GM19328 (cell line): Measurements from ENCODE around the gene PHTF2.
"Not testable (repeated sequence)": the region's sequence is repeated elsewhere in the genome, so short reads cannot be mapped to it uniquely, and the experiment has no call there.

ENCODE experiments used
- ATAC-seq: cut with Tn5 transposase; IDR thresholded peaks from one replicate; pipeline ENCODE4 v1.9.1; 2021; ENCODE audit warnings: mild to moderate bottlenecking, moderate library complexity; ENCODE audit not compliant: unreplicated experiment

The PHTF2 gene

DNA sequence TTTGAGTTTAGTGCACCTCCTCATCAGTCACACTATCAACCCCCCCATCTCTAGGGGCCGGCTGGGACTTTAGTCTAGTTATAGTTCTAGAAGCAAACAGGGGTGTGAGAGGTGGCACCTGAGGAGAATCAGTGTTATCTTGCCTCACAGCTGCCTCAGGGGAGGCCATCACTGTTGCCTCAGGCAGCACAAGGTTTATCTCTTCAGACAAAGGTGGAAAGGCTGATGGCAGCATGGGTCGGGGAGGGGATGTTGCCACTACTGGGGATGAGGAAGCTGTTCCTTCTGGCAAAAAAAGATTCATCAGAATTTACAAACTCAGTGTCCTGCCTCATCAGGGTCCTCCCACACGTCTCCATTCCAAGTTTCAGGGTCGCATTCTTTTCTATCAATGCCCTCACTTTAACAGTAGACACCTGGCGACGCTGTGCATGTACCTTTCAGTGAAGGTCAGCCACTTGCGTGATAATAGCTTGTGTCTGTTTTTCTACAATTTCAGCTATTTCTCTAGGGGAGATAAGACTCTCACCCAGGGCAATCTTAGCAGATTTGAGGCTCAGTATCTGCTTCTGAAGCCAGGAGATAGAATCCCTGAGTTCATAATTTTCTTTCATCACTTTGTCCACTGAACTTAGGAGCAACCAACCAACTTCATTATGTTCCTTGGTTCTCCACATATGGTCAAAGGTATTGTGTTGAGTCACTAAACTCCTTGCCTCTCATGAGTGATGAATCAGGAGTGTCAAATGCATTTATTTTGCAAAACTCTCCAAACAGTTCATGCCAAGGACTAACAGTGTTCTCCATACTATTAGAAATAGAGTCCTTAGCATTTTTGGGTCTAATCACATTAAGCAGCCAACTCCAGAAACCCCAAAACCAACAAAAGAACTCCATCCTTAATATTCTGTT lies 75.1 kb downstream of the PHTF2 start:
- not testable (repeated sequence) for ATAC-seq

DNA sequence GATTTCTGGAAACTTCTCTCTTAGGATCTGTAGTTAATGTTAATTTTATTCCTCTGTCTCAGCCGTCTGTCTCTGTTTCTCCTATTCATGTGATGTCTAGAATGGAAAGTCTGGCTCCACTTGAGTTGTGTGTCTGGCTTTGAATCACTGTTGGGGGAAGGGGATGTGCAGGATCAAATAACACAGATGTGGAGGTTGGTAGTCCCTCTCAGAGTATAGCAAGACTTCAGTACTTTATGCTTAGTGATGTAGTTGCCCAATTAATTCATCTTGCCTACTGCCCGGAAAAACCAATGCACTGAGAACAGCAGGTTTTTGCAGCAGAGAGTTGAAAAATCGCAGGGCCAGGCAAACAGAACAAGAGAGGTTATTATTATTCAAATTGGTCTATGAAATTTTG lies 79.2 kb downstream of the PHTF2 start:
- no peak for ATAC-seq

DNA sequence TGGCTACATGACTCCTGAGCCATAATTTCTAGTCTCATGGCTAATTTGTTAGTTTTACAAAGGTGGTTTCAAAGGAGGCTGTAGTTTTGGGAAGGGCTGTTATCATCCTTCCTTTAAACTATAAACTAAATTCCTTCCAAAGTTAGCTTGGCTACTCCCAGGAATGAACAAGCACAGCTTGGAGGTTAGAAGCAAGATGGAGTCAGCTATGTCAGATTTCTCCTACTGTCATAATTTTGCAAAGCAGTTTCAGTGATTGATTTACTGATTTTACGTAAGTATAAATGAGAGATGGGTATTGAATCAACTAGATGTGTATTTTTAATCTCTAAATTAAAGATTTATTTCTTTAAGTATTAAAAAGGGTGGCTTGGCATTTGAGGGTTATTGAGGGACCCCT lies 79.9 kb downstream of the PHTF2 start:
- no peak for ATAC-seq

DNA sequence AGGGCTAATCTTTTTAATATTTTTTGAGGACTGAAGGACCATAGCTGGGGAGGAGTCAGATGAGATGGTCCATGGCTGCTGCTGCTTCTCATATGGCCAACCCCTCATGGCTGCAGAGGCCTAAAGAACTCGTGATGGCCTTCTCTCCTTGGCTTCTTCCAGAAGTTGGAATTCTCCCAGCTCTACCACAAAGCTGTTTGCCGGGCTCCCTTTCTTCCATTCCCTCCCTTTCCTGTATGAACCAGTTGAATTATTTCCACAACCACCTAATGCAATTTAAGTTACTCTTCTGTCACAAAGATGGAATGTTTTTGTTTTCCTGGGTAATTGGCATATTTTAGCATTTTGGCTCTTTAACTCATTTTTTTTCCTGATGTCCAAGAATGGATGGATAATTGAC lies 80.7 kb downstream of the PHTF2 start:
- ATAC-seq, result no peak

DNA sequence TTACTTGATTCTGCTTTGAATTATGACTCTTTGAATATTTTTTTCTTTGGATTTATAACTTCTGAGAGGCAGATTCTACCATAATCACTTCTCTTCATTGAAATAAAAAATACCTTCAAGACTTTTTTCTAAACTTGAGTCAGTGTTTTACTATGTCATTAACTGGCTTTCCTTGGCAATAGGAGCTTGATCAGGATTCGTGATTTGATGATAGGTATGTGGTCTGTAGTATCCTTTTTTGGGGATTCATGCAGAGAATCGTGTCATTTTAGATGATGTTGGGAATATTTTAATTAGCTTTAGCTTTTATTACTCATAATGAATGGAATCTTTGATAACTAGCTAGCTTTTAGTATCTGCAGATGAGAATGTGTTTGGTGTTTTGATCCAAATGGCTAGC lies 83.3 kb downstream of the PHTF2 start:
- no peak for ATAC-seq

DNA sequence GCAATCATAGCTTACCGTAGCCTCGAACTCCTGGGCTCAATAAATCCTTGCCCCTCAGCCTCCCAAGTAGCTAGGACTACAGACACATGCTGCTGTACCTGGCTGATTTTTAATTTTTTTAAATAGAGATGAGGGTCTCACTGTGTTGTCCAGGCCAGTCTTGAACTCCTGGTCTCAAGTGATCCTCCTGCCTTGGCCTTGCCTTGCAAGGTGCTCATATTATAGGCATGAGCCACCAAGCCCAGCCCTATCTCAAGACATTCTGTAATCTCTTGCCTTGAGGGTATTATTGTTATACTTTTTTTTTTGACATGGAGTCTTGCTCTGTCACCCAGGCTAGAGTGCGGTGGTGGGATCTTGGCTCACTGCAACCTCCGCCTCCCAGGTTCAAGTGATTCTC lies 86.6 kb downstream of the PHTF2 start:
- ATAC-seq, result no peak

DNA sequence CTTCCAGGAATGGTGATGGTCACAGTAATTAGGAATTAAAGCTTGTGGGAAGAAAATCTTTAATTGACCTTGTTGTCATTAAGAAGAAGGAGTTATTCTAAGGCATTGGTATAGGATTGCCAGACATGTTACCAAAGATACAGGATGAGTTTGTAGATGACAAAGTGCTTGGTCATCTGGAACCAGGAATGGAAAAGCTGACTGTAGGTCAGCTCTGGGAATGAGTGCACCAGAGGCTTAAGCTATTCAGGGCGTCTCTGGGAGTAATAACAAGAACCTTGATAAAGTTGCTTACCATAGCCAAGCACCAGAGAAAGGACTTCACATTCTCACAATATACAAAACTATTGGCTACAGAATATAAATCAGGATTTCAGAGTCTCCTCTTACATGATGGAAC lies 89.0 kb downstream of the PHTF2 start:
- no peak for ATAC-seq

DNA sequence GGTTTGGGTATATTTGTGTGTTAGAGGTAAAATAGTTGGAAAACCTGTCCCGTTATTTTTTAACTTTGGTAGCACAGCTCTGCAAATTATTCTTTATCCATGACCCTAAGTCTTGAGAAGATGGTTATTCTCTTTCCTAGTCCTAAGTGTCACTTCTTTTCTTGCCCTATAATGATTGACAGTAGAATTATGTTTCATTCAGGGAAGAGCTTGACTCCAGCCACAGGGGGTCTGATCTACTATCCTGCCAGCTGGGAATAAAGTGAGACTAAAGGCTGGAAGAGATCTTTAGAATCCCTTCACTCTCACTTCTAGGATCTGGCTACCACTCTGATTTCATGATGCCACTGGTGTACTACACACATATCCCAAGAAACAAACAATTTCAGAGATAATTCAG lies 90.4 kb downstream of the PHTF2 start:
- no peak for ATAC-seq

DNA sequence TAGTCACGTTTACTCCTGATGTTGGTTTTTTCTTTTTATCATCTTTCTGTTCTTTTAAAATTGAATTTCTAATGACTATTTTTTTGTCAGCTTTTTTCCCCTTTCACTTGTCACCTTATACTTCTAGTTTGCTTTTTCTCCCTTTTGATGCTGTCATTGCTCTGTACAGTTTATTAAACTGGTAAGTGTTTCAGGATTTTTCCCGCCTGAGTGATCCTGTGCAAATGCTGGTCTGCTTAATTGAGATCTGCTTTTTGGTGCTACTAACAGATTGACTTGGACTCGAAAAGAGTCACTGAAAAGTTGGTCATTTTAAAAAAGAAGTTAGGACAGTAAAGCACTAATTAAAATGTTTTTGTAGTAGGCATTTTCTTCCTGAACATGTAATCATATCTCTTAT lies 95.2 kb downstream of the PHTF2 start:
- no peak for ATAC-seq

DNA sequence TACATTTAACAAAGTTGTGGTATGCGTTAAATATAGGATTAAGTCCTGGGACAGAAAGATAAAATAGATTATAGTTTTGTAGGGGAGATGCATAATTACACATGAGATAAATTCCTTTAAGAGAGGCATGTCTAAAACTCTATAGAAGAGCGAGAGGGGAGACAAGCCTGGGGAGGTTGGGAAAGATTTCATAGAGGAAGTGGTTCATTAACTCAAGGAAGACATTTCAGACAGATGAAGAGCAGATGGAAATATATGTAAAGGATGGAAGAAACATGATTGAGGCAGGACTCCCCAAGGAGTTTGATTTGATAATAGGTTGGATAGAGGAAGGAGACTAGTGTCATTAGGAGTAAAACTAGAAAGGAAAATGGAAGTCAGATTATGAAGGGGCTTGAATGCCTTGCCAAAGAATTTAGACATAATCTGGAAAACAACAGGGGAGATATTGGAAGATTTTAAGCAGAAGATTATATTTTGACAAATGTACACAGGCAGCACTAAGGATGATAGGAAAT lies 96.1 kb downstream of the PHTF2 start:
- no peak for ATAC-seq

DNA sequence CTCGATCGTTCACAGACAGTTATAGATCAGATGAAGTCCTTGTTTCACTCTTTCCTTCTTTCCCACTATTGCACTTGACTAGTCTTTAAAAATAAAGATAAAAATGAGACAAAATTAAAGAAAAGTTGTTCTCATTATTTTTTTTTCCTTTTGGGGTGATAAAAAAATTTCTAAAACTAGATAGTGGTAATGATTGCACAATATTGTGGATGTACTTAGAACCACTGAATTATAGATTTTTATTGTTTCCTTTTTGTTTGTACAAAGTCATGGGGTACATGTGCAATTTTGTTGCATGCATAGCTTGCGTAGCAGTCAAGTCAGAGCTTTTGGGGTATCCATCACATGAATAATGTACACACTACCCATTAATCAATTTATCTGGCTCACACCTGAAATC lies 97.3 kb downstream of the PHTF2 start:
- no peak for ATAC-seq

DNA sequence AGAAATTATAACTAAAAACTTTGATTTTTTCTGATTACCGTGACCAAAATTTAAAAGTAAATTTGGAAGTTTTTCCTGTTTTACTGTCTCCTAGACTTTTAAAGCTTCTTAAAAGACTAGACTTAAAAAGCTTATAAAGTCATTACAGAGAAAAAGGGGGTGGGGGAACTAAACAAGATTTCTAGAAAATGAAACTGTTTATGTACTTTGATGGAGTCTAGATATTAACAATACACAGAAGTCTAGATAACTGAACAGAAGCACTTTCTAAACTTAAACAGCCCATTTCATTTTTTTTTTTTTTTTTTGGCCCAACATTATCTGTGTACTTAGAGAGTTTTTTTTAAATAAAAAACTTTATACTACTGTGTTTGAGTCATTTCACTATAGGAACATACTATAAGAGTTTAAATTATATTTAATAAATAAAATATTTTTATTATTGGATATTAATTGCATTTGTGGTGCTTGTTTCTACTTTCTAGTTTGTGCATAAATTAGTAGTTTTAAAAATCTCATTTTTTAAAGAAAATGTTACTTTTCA lies 98.5 kb downstream of the PHTF2 start:
- no peak for ATAC-seq

DNA sequence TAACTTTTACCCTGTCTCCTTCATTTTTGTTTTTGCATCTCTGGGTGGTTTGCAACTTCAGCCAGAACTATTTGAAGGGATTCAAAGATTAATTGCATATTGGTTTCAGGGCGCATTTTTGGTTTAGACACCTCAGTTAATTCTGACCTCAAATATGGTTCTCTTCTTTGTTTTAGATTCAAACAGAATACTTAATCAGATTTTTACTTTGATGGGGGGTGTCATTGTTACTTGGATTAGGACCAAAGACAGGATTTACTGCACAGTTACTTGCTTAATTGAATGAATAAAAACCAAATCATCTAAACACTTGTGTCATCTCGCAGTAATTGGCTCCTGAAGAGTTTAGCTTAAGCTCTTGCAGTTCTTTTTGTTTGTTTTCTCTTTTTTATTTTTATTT lies 100.9 kb downstream of the PHTF2 start:
- ATAC-seq, result no peak

DNA sequence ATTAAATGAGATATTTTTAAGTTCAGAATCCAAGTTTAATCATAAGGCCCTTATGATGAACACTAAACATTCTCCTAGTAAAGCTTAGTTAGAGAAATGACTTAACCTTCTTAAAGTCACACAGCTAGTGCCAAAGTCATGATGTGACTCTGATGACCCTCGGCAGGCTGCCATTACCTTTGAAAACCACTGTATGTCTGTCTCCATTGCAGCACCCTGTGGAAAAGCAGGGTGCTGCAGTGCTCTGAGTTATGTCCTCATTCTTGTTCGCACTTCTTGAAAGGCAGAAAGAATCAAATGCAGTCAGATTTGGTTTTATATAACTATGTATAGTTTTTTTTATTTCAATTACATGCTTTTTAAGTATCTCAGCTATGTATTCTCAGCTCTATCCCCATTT lies 105.0 kb downstream of the PHTF2 start:
- no peak for ATAC-seq

DNA sequence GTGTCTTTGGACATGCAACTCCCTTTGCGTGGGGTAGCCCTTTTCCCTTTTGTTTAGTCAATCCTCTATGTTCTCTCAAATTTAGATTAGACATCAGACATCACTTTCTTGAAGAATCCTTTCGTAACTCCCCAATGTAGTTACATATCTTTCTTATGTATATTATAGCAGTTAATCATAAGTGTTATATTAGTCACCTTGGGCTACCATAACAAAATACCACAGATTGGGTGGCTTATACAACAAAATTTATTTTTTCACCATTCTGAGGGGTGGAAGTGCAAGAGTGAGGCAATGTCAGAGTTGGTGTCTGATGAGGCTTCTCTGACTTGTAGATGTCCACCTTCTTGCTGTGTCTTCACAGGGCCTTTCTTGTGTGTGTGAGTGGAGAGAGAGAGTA lies 105.7 kb downstream of the PHTF2 start:
- ATAC-seq, result no peak

DNA sequence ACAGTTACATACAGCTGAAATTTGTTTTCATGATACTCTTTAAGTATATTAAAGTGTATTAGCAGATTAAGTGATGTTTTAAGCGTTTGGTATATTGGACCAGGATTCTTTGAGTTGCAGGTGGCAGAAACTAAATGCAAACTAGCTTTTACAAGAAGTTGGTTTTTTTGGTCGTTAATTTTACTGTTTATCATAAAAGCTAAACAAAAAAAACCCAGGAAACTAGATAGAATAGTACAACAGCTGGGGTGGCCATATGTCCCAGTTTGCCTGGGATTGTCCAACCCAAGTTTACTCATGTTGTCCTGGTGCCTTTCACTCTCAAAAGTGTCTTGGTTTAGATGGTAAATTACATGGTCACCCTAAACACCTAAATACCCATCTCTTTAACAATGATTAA lies 108.7 kb downstream of the PHTF2 start:
- no peak for ATAC-seq

DNA sequence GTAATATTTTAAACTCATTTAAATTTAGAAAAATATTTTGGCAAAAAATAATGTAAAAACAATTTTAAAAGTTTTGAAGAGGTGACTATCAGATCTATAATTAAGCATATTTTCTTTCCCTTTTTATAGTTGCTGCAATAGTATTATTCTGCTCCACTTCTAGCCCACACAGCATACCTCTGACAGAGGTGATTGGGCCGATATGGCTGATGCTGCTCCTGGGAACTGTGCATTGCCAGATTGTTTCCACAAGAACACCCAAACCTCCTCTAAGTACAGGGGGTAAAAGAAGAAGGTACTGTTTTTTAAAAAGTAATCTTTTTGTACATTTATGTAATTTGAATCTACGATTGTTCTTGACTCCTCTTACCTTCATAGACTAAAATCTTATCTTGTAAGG lies 110.1 kb downstream of the PHTF2 start:
- no peak for ATAC-seq

DNA sequence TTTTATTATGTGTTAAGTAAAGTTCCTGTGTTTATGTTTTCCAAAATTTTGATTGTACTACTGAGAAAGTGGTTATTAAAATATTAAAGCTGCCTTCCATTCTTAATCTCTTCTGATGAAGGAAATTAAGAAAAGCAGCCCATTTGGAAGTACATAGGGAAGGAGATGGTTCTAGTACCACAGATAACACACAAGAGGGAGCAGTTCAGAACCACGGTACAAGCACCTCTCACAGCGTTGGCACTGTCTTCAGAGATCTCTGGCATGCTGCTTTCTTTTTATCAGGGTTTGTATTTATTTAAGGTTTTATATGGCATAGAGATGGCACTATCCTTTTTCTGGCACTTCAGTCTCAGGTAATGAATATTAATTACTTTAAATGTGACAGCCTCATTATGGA lies 111.6 kb downstream of the PHTF2 start:
- ATAC-seq, result no peak

DNA sequence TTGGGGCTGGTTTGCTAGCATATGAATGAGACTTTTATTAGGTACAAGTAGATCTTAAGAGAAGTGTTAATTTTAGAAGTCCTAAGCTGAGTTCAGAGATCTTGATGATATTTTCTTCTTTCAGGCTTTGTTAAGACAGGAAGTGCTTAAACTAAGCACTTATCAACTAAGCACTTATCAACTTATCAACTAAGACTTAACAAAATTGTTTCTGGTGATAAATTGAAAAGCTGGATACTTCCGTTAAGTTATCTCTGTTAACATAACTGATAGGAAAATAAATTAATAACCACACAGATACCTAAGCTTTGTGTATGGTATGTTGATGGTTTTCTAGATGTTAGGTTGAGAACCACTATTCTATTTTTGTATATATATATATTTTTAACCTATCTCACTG lies 113.7 kb downstream of the PHTF2 start:
- no peak for ATAC-seq

DNA sequence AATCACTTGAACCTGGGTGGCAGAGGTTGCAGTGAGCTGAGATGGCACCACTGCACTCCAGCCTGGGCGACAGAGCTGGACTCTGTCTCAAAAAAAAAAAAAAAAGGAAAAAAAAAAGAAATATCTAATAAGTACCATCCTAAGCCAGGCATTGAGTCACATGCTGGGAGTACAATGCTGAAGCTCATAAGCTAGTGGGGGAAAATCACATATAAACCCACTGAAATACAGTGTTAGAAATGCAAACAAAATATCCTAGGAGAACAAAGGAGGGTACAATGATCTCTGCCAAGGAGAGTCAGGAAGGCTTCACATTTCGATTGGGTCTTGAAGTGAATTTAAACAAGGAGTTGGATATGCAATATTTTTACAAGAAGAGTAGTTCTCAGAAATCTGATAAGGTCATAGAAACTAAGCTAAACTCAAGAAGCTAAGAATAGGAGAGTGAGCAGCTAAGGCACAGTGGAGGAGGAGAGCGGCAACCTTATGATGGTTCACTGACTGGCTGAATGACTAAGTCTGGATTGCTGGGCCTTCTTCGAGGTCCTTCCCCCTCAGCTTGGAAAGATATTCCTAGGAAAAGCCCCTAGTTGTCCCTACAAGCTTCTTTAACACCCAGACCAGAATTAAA lies 115.5 kb downstream of the PHTF2 start:
- no peak for ATAC-seq

DNA sequence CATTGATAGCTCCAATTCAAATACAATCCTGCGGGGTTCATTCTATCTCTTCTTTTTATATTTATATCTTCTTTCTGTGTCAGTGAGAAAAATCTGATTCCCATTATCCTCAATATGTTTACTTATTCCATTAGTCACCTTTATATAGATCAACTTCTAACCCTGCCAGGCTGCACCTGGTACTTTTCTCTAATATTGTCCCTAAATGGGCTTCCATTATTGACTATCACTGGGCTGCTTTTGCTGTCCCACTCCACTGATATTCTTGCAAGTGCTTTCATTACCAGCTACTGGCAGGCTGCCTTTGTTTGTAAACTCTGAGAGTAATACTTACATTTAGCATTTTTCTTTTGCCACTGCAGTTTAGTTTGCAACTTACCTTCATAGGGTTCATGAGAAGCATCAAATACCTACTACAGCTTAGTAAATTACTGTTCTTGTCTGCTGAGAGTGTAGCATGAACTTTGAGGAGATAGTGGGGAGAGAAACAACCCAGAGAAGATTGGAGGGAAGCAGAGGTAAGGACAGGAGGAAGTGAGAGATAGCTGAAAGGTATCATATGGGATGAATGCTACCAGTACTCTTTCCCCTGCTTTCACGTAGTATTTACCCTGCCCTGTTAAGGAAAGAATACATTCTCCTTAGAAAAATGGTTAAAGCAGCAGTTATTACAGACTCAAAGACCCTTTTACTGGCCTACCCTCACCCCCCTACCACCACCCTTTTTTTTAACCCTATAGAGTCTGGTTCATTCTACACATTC lies 119.1 kb downstream of the PHTF2 start:
- no peak for ATAC-seq
